Measurements from ENCODE around the gene BAD. TPM values are rescaled to one million over a fixed set of nuclear protein-coding genes. Genes with fewer than 3 reads are reported as not detected.

BAD gene
- total RNA-seq, 3 donors from 2014 or later (not counting 1 experiment from before 2014, with no cell fraction given): 30.6 to 35.8 (median 31.6) TPM

Other genes with a start within 250 kb of the BAD start
- gene FLRT1, start 248.7 kb downstream of the BAD start, total RNA-seq: not detected
- gene MACROD1, start 118.6 kb downstream of the BAD start, total RNA-seq: 1 to 10 TPM in 2 of 3 donors, under 1 TPM in 1; 0.73 to 3.3 (median 1.8) TPM
- 100 to 1,000 TPM in 1 of 3 donors, 10 to 100 TPM in 2; 80.9 to 110 (median 85.1) TPM for gene STIP1, start 98.5 kb downstream of the BAD start, total RNA-seq
- gene FERMT3, start 77.9 kb downstream of the BAD start, total RNA-seq: 100 to 1,000 TPM; 194 to 202 (median 196) TPM
- gene TRPT1, start 58.5 kb downstream of the BAD start, total RNA-seq: 10 to 100 TPM; 22.7 to 30.8 (median 28.5) TPM
- 10 to 100 TPM; 59.1 to 79.1 (median 74.8) TPM for gene NUDT22, start 58.4 kb downstream of the BAD start, total RNA-seq
- gene DNAJC4, start 54.1 kb downstream of the BAD start, total RNA-seq: 10 to 100 TPM; 45.0 to 47.0 (median 46.6) TPM
- 10 to 100 TPM; 30.7 to 38.7 (median 37.3) TPM for gene VEGFB, start 50.1 kb downstream of the BAD start, total RNA-seq
- gene FKBP2, start 43.6 kb downstream of the BAD start, total RNA-seq: 10 to 100 TPM; 26.4 to 39.3 (median 30.3) TPM
- gene PPP1R14B, start 37.7 kb downstream of the BAD start, total RNA-seq: 10 to 100 TPM; 16.9 to 21.3 (median 21.0) TPM
- 1 to 10 TPM; 5.4 to 7.6 (median 5.5) TPM for gene PLCB3, start 33.1 kb downstream of the BAD start, total RNA-seq
- gene GPR137, start 1.2 kb upstream of the BAD start, total RNA-seq: 10 to 100 TPM; 29.1 to 61.3 (median 34.4) TPM
- gene KCNK4, start 6.6 kb upstream of the BAD start, total RNA-seq: under 1 TPM in 2 of 3 donors, not detected in 1; 0.30 to 0.86 TPM
- gene CATSPERZ, start 15.7 kb upstream of the BAD start, total RNA-seq: under 1 TPM in 2 of 3 donors, not detected in 1; 0.80 to 0.90 TPM
- 10 to 100 TPM; 47.1 to 51.3 (median 50.0) TPM for gene ESRRA, start 20.9 kb upstream of the BAD start, total RNA-seq
- gene TRMT112, start 32.9 kb upstream of the BAD start, total RNA-seq: 100 to 1,000 TPM in 2 of 3 donors, 10 to 100 TPM in 1; 98.4 to 106 (median 105) TPM
- gene PRDX5, start 33.5 kb upstream of the BAD start, total RNA-seq: 100 to 1,000 TPM in 1 of 3 donors, 10 to 100 TPM in 2; 85.9 to 104 (median 88.8) TPM
- 100 to 1,000 TPM; 262 to 276 (median 272) TPM for gene CCDC88B, start 55.5 kb upstream of the BAD start, total RNA-seq
- 10 to 100 TPM; 27.6 to 36.0 (median 34.4) TPM for gene RPS6KA4, start 74.5 kb upstream of the BAD start, total RNA-seq

All from natural killer cell (primary cell).